GM23338 (cell line): Measurements from ENCODE around the gene MNX1. TPM values are rescaled to one million over a fixed set of nuclear protein-coding genes. Genes with fewer than 3 reads are reported as not detected.

Experiments used
- ATAC-seq: fragments of 200-7000 bp; cut with Tn5 transposase; 3 replicates; pipeline ENCODE4 v1.9.1; 2020
- DNase-seq: peaks from one replicate; pipeline ENCODE4 v3.0.0-alpha.2; 2015; ENCODE audit warnings: low spot score
- H2AFZ ChIP-seq: fragments of 200-600 bp; sonication (generic); 2 replicates; pipeline ENCODE4 v1.8.0; 2016; ENCODE audit warnings: antibody characterized with exemption, mild to moderate bottlenecking, moderate library complexity
- H3F3A ChIP-seq: fragments of 200-600 bp; sonication (generic); replicated peaks from 2 replicates; pipeline ENCODE4 v1.8.0; 2017; ENCODE audit warnings: antibody characterized with exemption, mixed run types, low read depth
- H3K27ac ChIP-seq: fragments of 200-600 bp; sonication (generic); 2 replicates; pipeline ENCODE4 v1.6.1; 2016; ENCODE audit warnings: low read depth
- H3K27me3 ChIP-seq: fragments of 200-600 bp; sonication (generic); 2 replicates; pipeline ENCODE4 v1.8.0; 2016; ENCODE audit warnings: mild to moderate bottlenecking, mixed run types, moderate library complexity; ENCODE audit not compliant: insufficient read depth
- H3K36me3 ChIP-seq: fragments of 200-600 bp; sonication (generic); 2 replicates; pipeline ENCODE4 v1.8.0; 2016; ENCODE audit warnings: mild to moderate bottlenecking; ENCODE audit not compliant: insufficient read depth
- H3K4me1 ChIP-seq: fragments of 200-600 bp; sonication (generic); 2 replicates; pipeline ENCODE4 v1.8.0; 2016; ENCODE audit warnings: mild to moderate bottlenecking, moderate library complexity; ENCODE audit not compliant: insufficient read depth
- H3K4me2 ChIP-seq: fragments of 200-600 bp; sonication (generic); 2 replicates; pipeline ENCODE4 v1.7.1; 2017; ENCODE audit warnings: mixed run types
- H3K4me3 ChIP-seq: fragments of 200-600 bp; sonication (generic); 2 replicates; pipeline ENCODE4 v1.6.1; 2016; ENCODE audit warnings: mixed run types
- H3K79me2 ChIP-seq: fragments of 200-600 bp; sonication (generic); replicated peaks from 2 replicates; pipeline ENCODE4 v1.8.0; 2017; ENCODE audit warnings: mild to moderate bottlenecking; ENCODE audit not compliant: insufficient read depth
- H3K9me2 ChIP-seq: fragments of 200-600 bp; sonication (generic); 2 replicates; pipeline ENCODE4 v1.8.0; 2017; ENCODE audit not compliant: insufficient read depth
- H4K20me1 ChIP-seq: fragments of 200-600 bp; sonication (generic); replicated peaks from 2 replicates; pipeline ENCODE4 v1.8.0; 2017; ENCODE audit warnings: mild to moderate bottlenecking; ENCODE audit not compliant: insufficient read depth
- H3K27ac Mint-ChIP-seq: 2 replicates; pipeline ENCODE4 v1.8.0; 2020; ENCODE audit warnings: inconsistent platforms, mild to moderate bottlenecking, moderate library complexity, mixed read lengths
- H3K27me3 Mint-ChIP-seq: 3 replicates; pipeline ENCODE4 v1.8.0; 2022; ENCODE audit warnings: low read depth, mild to moderate bottlenecking, moderate library complexity, mixed read lengths, inconsistent platforms; ENCODE audit not compliant: insufficient read depth, poor library complexity
- H3K36me3 Mint-ChIP-seq: 3 replicates; pipeline ENCODE4 v1.8.0; 2021; ENCODE audit warnings: low read depth, mild to moderate bottlenecking, inconsistent platforms, moderate library complexity, mixed read lengths
- H3K4me1 Mint-ChIP-seq: 3 replicates; pipeline ENCODE4 v1.8.0; 2020; ENCODE audit warnings: mild to moderate bottlenecking, inconsistent platforms, mixed read lengths
- H3K4me3 Mint-ChIP-seq: 3 replicates; pipeline ENCODE4 v1.8.0; 2021; ENCODE audit warnings: moderate library complexity, mild to moderate bottlenecking, inconsistent platforms, mixed read lengths
- H3K9me3 Mint-ChIP-seq: 3 replicates; pipeline ENCODE4 v1.8.0; 2020; ENCODE audit warnings: moderate library complexity, mild to moderate bottlenecking, inconsistent platforms, mixed read lengths
- EZH2 ChIP-seq: fragments of 200-600 bp; sonication (generic); IDR thresholded peaks from one replicate; pipeline ENCODE4 v1.8.0; 2017; ENCODE audit warnings: antibody characterized with exemption, mild to moderate bottlenecking, low read depth; ENCODE audit not compliant: unreplicated experiment
- EZH2phosphoT487 ChIP-seq: fragments of 200-600 bp; sonication (generic); IDR thresholded peaks from one replicate; pipeline ENCODE4 v1.8.1; 2018; ENCODE audit warnings: antibody characterized with exemption; ENCODE audit not compliant: unreplicated experiment
- NANOG ChIP-seq: IDR thresholded peaks from 2 replicates; pipeline ENCODE4 v1.6.1; 2016; ENCODE audit warnings: antibody characterized with exemption, borderline replicate concordance
- POLR2AphosphoS5 ChIP-seq: IDR thresholded peaks from 2 replicates; pipeline ENCODE4 v1.6.1; 2016; ENCODE audit warnings: antibody characterized with exemption, low read depth
- ZNF114 ChIP-seq: fragments of 250-450 bp; sonication (Bioruptor Pico); IDR thresholded peaks from 2 replicates; pipeline ENCODE4 v1.5.0; 2020; ENCODE audit warnings: mild to moderate bottlenecking, moderate library complexity
- ZNF331 ChIP-seq: fragments of 250-450 bp; sonication (Bioruptor Pico); IDR thresholded peaks from 2 replicates; pipeline ENCODE4 v1.5.0; 2020; ENCODE audit warnings: low read depth, mild to moderate bottlenecking, moderate library complexity
- ZNF462 ChIP-seq: fragments of 250-450 bp; sonication (Bioruptor Pico); IDR thresholded peaks from 2 replicates; pipeline ENCODE4 v1.5.0; 2020; ENCODE audit warnings: mild to moderate bottlenecking, moderate library complexity
- polyA plus RNA-seq: library from polyadenylated mRNA; unstranded; fragments of >200 nt; fragmentation: Nextera tagmentation; extraction: Ambion mirVana; gene quantifications from 2 replicates; pipeline ENCODE4 v1.2.1, GENCODE V29; 2016
- total RNA-seq: library from RNA; depleted of rRNA; stranded (reverse); fragments of >200 nt; shearing (Covaris generic); gene quantifications from 2 replicates; pipeline ENCODE4 v1.2.3, GENCODE V29; 2014
- TF ChIP-seq, protein P1 (sequence below): IDR thresholded peaks from 2 replicates; pipeline ENCODE4 v1.6.1; 2016; ENCODE audit warnings: antibody characterized with exemption
- TF ChIP-seq, protein P2 (sequence below), 2 experiments: fragments of 200-600 bp in 1 of 2; sonication (generic) in 1 of 2; conservative IDR thresholded peaks; 2 replicates each; pipeline versions ENCODE4 v1.5.1 to v1.6.1; 2016 to 2017; ENCODE audit warnings: antibody characterized with exemption in 2 of 2, low read depth in 2 of 2, mild to moderate bottlenecking in 2 of 2, moderate library complexity in 1 of 2

The MNX1 gene
- total and polyA plus RNA-seq, 2 experiments from 2014 or later: 0.14 to 0.24 TPM

- H3K27ac Mint-ChIP-seq: no peak overlapping the region
- Histone ChIP-seq H3K4me3 (peak overlapping the region; percentile 60), H3F3A (peaks cover 35% of the 10 kb centered on the region), H3K9me2 (no peaks in the 10 kb centered on the region), H4K20me1 (peaks cover 25% of the 10 kb centered on the region), H3K4me2 (peak overlapping the region; percentile 84), H2AFZ (no peak overlapping the region), H3K4me1 (peaks cover 59% of the 10 kb centered on the region), H3K36me3 (no peaks in the 10 kb centered on the region), H3K27ac (no peak overlapping the region), H3K79me2 (no peaks in the 10 kb centered on the region), H3K27me3 (peaks cover 97% of the 10 kb centered on the region)
- DNase-seq: peak; percentile 46
- H3K27me3 Mint-ChIP-seq: peaks cover 89% of the 10 kb centered on the region
- H3K4me1 Mint-ChIP-seq: peaks cover 39% of the 10 kb centered on the region
- no peaks in the 10 kb centered on the region for H3K36me3 Mint-ChIP-seq
- TF ChIP-seq NANOG (no peak), ZNF331 (no peak), EZH2phosphoT487 (peak; percentile 96), ZNF114 (CRISPR knock-in tag) (no peak), EZH2 (peak; percentile 94), POLR2AphosphoS5 (no peak)
- TF ChIP-seq, protein P1, sequence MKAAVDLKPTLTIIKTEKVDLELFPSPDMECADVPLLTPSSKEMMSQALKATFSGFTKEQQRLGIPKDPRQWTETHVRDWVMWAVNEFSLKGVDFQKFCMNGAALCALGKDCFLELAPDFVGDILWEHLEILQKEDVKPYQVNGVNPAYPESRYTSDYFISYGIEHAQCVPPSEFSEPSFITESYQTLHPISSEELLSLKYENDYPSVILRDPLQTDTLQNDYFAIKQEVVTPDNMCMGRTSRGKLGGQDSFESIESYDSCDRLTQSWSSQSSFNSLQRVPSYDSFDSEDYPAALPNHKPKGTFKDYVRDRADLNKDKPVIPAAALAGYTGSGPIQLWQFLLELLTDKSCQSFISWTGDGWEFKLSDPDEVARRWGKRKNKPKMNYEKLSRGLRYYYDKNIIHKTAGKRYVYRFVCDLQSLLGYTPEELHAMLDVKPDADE: no peak
- TF ChIP-seq, protein P2, sequence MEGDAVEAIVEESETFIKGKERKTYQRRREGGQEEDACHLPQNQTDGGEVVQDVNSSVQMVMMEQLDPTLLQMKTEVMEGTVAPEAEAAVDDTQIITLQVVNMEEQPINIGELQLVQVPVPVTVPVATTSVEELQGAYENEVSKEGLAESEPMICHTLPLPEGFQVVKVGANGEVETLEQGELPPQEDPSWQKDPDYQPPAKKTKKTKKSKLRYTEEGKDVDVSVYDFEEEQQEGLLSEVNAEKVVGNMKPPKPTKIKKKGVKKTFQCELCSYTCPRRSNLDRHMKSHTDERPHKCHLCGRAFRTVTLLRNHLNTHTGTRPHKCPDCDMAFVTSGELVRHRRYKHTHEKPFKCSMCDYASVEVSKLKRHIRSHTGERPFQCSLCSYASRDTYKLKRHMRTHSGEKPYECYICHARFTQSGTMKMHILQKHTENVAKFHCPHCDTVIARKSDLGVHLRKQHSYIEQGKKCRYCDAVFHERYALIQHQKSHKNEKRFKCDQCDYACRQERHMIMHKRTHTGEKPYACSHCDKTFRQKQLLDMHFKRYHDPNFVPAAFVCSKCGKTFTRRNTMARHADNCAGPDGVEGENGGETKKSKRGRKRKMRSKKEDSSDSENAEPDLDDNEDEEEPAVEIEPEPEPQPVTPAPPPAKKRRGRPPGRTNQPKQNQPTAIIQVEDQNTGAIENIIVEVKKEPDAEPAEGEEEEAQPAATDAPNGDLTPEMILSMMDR (conservative IDR thresholded peaks at IDR 0.05; ENCODE audit: low read depth in 2 of 2): no peak
- no peak overlapping the region; the same call in 2 of the 3 replicates for H3K4me3 Mint-ChIP-seq
- no peaks in the 10 kb centered on the region for H3K9me3 Mint-ChIP-seq
- no peak for ATAC-seq
Measured at GRCh38 chr7:157009778-157010587, 480 bp downstream of the MNX1 start.

DNA sequence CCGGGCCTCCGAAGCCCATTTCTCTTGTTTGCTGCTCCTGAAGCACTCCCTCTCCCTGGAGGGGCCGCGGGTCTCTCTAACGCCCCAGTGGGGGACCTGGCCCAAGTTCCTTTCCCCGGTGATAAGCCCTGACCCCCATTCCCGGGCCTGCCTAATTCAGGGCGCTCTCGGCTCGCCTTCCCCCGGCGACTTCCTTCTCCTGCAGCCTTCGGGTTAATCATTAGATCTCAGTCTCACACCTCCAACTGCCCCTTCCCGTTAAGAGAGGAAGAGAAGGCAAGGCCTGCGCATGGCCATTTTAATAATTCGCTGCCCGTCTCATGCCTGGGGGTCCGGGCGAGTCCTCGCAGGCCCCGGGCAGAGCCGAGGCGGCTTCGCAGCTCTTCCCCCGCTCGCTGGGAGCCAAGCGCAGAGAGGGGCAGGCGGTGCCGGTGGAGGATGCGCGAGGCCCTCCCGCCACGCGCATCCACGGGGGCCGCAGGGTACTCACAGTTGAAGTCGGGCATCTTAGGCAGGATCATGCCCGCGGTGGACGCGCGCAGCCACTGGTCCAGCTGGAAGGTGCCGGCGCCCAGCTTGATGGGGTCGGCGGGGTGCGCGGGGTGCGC is 1.2 kb downstream of the MNX1 start:
- Histone ChIP-seq H3F3A (peaks cover 31% of the 10 kb centered on the region), H3K4me2 (peak overlapping the region; percentile 71; the same call in 1 of the 2 replicates), H3K79me2 (no peaks in the 10 kb centered on the region), H3K4me3 (peak overlapping the region; percentile 41), H3K4me1 (peaks cover 59% of the 10 kb centered on the region), H4K20me1 (peaks cover 32% of the 10 kb centered on the region), H3K36me3 (no peaks in the 10 kb centered on the region), H3K9me2 (no peaks in the 10 kb centered on the region), H2AFZ (no peak overlapping the region), H3K27me3 (peaks cover 97% of the 10 kb centered on the region), H3K27ac (no peak overlapping the region)
- DNase-seq (no peak), ATAC-seq (no peak)
- Mint-ChIP-seq H3K4me1 (peaks cover 39% of the 10 kb centered on the region), H3K36me3 (no peaks in the 10 kb centered on the region), H3K27ac (no peak overlapping the region), H3K27me3 (peaks cover 89% of the 10 kb centered on the region), H3K4me3 (peak overlapping the region; percentile 37; the same call in 1 of the 3 replicates), H3K9me3 (no peaks in the 10 kb centered on the region)
- TF ChIP-seq ZNF462 (CRISPR knock-in tag) (no peak), EZH2 (peak; percentile 99), EZH2phosphoT487 (peak; percentile 100)
